ENCODE results near the gene FAM124A. TPM values are rescaled to one million over a fixed set of nuclear protein-coding genes. Genes with fewer than 3 reads are reported as not detected.
A peak's percentile ranks its signal among the peaks of the same experiment; 100 is the strongest.
"Not testable (repeated sequence)": the region's sequence is repeated elsewhere in the genome, so short reads cannot be mapped to it uniquely, and the experiment has no call there.

The FAM124A gene
- total and polyA plus RNA-seq, 7 donors, result 0.23 to 18.3 (median 11.7) TPM

GRCh38 chr13:51280379-51280940, 58.3 kb downstream of the FAM124A start:
- 83 to 90% methylated on average over 13 of the region's 13 CpGs for WGBS, 2 donors
- intact Hi-C loops (cut with DNase I), result no loop called here
- TF ChIP-seq POLR2AphosphoS5 (IDR thresholded peaks at IDR 0.05), result no peak
- no peak for TF ChIP-seq CTCF (IDR thresholded peaks at IDR 0.05)
- no peak for TF ChIP-seq POLR2A (IDR thresholded peaks at IDR 0.05)
- no peak for TF ChIP-seq EP300 (IDR thresholded peaks at IDR 0.05)
- DNase-seq, result peak; percentile 58
- H3K27ac ChIP-seq, result peak overlapping the region in 1 of 4 donors; percentile 36
- peaks cover 0 to 62% (median 39%) of the 10 kb centered on the region in 4 donors for H3K4me1 ChIP-seq
- H3K9me3 ChIP-seq, result no peaks in the 10 kb centered on the region
- no peak overlapping the region for H3K4me3 ChIP-seq
- no peaks in the 10 kb centered on the region for H3K27me3 ChIP-seq
- peaks cover 0 to 10% (median 6%) of the 10 kb centered on the region in 4 donors for H3K36me3 ChIP-seq

DNA sequence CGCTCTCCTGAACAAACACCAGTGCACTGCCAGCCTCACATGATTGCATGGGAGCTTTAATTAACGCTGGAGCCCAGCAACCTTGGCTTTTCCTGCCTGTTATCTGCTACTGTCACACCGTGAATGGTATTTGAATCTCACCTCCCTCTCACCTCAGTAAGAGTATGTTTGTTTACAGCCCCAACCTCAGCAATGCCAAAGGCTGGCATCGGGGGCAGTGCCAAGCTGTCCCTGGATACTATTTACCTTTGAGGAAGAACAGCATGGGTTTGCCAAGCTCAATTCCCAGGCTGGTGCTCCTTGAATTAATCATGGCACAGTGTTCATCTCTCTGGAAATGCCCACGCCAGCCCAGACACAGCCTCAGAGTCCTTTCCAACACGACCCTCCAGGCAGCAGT, 60.1 kb downstream of the FAM124A start:
- H3K27me3 ChIP-seq, result no peaks in the 10 kb centered on the region
- 44 to 78% methylated on average over 6 of the region's 6 CpGs for WGBS, 2 donors
- H3K36me3 ChIP-seq, result peaks cover 0 to 10% (median 6%) of the 10 kb centered on the region in 4 donors
- TF ChIP-seq EP300 (IDR thresholded peaks at IDR 0.05) (no peak), POLR2AphosphoS5 (IDR thresholded peaks at IDR 0.05) (no peak), POLR2A (IDR thresholded peaks at IDR 0.05) (no peak), CTCF (IDR thresholded peaks at IDR 0.05) (no peak)
- H3K27ac ChIP-seq, result peak overlapping the region in 1 of 4 donors; percentile 52
- intact Hi-C loops (cut with DNase I), result no loop called here
- peak; percentile 46 for DNase-seq
- H3K4me3 ChIP-seq, result no peak overlapping the region
- no peaks in the 10 kb centered on the region for H3K9me3 ChIP-seq
- H3K4me1 ChIP-seq, result peaks cover 0 to 48% (median 23%) of the 10 kb centered on the region in 4 donors

- Histone ChIP-seq H3K36me3 (peaks cover 0 to 10% (median 6%) of the 10 kb centered on the region in 4 donors), H3K27ac (peak overlapping the region in 1 of 4 donors; percentile 52), H3K4me1 (peaks cover 0 to 42% (median 17%) of the 10 kb centered on the region in 4 donors)
- DNase-seq; H3K9me3 ChIP-seq; intact Hi-C loops (cut with DNase I); H3K4me3 ChIP-seq; H3K27me3 ChIP-seq: not testable (repeated sequence)
- 93 to 95% methylated on average over 5 of the region's 5 CpGs for WGBS, 2 donors
Measured at GRCh38 chr13:51282923-51283322, 60.7 kb downstream of the FAM124A start.

- DNase-seq, result no peak
- Histone ChIP-seq H3K27me3 (no peaks in the 10 kb centered on the region), H3K4me1 (peaks cover 0 to 38% (median 12%) of the 10 kb centered on the region in 4 donors), H3K36me3 (peaks cover 0 to 10% (median 6%) of the 10 kb centered on the region in 4 donors), H3K9me3 (no peaks in the 10 kb centered on the region), H3K4me3 (no peak overlapping the region), H3K27ac (no peak overlapping the region)
- 88 to 89% methylated on average over 1 of the region's 1 CpG for WGBS, 2 donors
- intact Hi-C loops (cut with DNase I), result no loop called here
- TF ChIP-seq EP300 (IDR thresholded peaks at IDR 0.05), result no peak
Measured at GRCh38 chr13:51283371-51283770, 61.2 kb downstream of the FAM124A start.

DNA sequence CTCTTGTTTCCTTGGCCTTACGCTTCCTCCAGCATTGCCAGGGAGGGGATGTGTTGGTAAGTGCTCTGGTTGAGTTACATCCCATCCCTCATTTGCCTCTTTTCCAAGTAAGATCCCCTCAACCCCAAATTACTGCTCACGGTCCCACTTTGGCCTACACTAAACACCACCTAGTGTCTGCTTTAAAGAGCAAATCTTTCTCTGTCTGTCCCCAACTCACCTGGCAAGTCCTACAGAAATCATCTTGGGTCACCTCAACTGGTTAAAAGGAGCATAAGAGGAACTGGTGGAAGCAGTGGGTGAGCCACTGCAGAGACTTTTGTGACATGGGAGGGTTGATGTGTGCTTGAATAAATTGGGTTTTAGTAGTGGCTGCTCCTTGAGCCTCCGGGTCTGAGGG, 62.1 kb downstream of the FAM124A start:
- intact Hi-C loops (cut with DNase I), result no loop called here
- DNase-seq, result no peak
- no peaks in the 10 kb centered on the region for H3K9me3 ChIP-seq
- no peaks in the 10 kb centered on the region for H3K27me3 ChIP-seq
- TF ChIP-seq POLR2A (IDR thresholded peaks at IDR 0.05) (no peak), POLR2AphosphoS5 (IDR thresholded peaks at IDR 0.05) (no peak), EP300 (IDR thresholded peaks at IDR 0.05) (no peak), CTCF (IDR thresholded peaks at IDR 0.05) (no peak)
- peaks cover 0 to 10% (median 6%) of the 10 kb centered on the region in 4 donors for H3K36me3 ChIP-seq
- no peak overlapping the region for H3K27ac ChIP-seq
- H3K4me3 ChIP-seq, result no peak overlapping the region
- WGBS, 2 donors, result 93 to 94% methylated on average over 3 of the region's 3 CpGs
- peaks cover 0 to 29% (median 4%) of the 10 kb centered on the region in 4 donors for H3K4me1 ChIP-seq
